Cardiac septum (tissue), 1 donor: ENCODE measurements around the gene RTL9. TPM values are rescaled to one million over a fixed set of nuclear protein-coding genes. Genes with fewer than 3 reads are reported as not detected.
"Not testable (repeated sequence)": the region's sequence is repeated elsewhere in the genome, so short reads cannot be mapped to it uniquely, and the experiment has no call there.

Source experiments
- DNase-seq: peaks from one replicate; pipeline ENCODE4 v3.0.0-alpha.2; 2020; ENCODE audit warnings: low spot score
- intact Hi-C: fragments of 100-400 bp; cut with DNase I; formaldehyde crosslinking; loops from one replicate; pipeline ENCODE4 v1.14.0; 2022
- total RNA-seq: library from RNA; stranded (reverse); fragmentation: NEBNext Ultra II Directional; extraction: Animal tissue kit (Norgen Biotek cat#: 25700); gene quantifications from one replicate; pipeline ENCODE4 v1.2.1, GENCODE V29; 2021
- donor health status: DM: no; HTN: no; CAD: no.

The RTL9 gene
- total RNA-seq, 1 donor from 2014 or later = 0.35 TPM

DNA sequence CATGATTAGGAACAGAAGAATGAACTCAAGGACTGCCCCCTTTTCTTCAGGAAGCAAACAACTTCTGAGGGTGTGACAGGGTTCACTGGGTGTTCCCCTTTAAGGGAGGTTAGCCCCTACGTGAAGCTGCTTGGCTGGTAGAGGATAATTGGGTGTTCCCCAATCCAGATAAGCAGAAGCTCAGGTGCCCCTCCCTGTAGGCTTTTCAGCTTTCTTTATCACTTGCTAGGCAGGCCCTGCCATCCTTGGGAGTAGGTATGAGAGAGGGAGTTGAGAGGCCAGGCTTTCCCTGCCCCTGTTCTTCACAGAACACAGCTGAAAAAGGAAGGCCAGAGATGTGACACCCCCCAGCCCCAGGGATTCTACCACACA lies 44.2 kb downstream of the RTL9 start:
- DNase-seq = no peak
- intact Hi-C loops = no loop called here

DNA sequence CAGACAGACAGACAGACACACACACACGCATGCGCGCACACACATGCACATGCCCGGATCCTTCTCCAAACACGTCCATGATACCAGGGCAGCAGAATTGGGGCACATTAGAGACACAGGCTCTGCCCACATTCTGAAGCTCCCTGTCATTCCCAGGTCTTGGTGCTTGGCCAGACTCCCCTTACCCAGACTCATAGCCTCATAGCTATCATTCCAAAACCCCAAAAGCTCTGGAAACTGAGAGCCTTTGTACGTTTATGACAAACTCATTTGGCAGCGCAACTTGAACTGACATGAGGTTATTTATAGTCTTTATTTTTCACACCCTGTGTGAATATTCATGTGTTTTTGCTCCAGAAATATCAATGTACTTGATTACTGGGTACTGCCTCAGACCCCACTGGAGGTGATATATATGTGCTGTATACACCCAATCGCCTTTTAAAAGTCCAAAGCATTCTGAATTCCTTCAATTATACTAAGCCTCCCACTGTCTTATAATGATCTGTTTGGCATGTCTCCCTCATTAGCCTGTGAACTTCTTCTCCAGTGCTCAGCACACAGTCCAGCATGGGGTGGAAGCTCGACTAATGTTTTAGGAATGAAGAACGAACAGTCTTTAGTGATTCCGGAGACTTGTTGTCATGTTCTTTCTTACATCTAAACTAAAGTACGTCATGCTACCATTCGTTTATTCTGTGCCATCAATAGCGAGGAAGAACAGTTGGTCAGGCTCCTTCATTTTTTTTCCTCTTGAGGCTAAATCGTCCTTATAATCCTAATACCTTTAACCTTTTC lies 45.0 kb downstream of the RTL9 start:
- intact Hi-C loops = no loop called here
- DNase-seq = no peak

DNA sequence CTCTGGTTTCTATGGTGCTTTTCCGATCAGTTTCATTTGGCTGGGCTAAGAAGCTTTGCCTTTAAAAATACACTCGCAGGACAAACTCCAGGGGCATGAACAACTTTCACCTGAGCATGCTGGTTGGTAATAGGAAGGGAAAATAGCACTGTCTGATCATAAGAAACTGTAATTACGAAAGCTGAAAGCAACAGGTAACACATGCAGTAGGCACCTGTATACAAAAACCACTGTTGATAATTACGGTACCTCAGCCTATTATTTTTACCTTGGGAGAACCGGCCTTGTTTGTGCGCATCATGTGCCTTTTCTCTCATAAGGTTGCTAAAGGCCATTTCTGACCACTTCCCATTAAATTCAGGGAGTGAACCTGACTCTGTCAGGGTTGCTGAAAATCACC lies 45.7 kb downstream of the RTL9 start:
- DNase-seq = no peak
- intact Hi-C loops = no loop called here

DNA sequence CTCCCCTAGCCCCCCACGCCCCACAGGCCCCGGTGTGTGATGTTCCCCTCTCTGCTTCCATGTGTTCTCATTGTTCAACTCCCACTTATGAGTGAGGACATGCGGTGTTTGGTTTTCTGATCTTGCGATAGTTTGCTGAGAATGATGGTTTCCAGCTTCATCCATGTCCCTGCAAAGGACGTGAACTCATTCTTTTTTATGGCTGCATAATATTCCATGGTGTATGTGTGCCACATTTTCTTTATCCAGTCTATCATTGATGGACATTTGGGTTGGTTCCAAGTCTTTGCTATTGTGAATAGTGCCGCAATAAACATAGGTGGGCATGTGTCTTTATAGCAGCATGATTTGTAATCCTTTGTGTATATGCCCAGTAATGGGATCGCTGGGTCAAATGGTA lies 47.6 kb downstream of the RTL9 start:
- not testable (repeated sequence) for DNase-seq
- intact Hi-C loops = loop anchor here (5.0 kb wide), 1 partner anchor 489 kb away; no protein-coding TSS in a partner anchor

DNA sequence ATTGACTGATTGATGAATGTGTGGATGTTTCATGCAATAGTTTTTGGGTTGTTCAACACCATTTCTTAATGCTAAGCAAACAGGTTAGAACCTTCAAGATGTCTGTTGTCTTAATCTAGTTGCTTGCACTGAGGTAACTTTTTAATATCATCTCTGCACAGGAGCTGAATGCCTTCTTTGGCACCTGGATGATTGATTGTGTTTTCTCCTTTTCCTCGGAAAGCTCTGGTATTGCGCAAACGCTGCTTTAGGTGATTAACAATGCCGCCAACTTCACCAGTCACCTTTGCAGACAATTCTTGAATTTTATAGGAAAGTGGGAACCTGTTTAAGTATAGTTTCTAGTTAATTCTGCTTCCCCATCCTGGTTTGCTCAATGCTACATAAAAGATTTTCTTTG lies 48.2 kb downstream of the RTL9 start:
- intact Hi-C loops = loop anchor here (5.0 kb wide), 1 partner anchor 490 kb away; no protein-coding TSS in a partner anchor

DNA sequence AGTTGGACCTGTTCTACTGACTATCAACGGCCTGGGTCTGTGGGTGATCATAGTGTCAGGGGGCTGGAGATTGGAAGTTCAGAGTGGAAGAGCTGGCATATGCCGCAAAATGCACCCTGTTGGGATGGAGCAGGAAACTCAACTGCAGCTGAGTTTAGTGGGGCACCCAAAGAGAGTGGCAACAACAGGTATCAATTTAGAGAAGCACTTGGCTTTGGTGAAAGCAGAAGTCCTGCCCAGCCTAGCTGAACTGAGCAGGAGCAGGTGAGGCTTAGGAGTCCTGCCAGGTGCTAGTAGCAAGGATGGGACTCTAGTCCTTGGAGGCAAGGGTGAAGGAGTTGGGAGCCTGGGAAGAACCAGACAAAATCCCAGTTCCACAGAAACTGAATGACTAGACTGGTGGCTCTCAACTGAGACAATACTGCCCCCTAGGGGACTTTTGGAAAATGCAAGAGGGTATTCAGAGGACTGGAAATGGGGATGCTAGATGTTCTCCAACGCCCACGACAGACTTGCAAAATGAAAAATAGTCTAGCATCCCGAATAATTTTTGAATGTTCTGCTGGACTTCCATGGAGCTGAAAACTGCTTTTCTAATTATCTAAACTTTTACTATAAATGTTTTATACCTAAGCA lies 49.4 kb downstream of the RTL9 start:
- intact Hi-C loops = loop anchor here (2.0 to 5.0 kb wide), 2 partner anchors 247 to 491 kb away; no protein-coding TSS in a partner anchor
- no peak for DNase-seq

More for the DNA sequence above, 48.2 kb downstream of the RTL9 start:
- no peak for DNase-seq

Other genes with a start within 250 kb of the RTL9 start
- 1.5 TPM for gene AMMECR1, start 40.8 kb upstream of the RTL9 start, total RNA-seq